Heart right ventricle (tissue), 16 donors: Measurements from ENCODE around the gene MLLT3. TPM values are rescaled to one million over a fixed set of nuclear protein-coding genes. Genes with fewer than 3 reads are reported as not detected.

Experiments
- ATAC-seq, 8 donors: fragments of 200-7000 bp; cut with Tn5 transposase; one replicate each; pipeline ENCODE4 v1.9.1; 2020; ENCODE audit warnings: mild to moderate bottlenecking in 8 of 8, moderate library complexity in 8 of 8, moderate number of reproducible peaks in 1 of 8
- DNase-seq, 2 donors: peaks; one replicate each; pipeline ENCODE4 v3.0.0-alpha.2; 2020
- H3K27ac ChIP-seq, 10 donors: fragments of 200-600 bp; sonication (generic) in 2 of 10; one replicate each; pipeline versions ENCODE4 v1.5.0 to v1.8.0; 2020 to 2022; ENCODE audit warnings: mild to moderate bottlenecking in 3 of 10
- H3K27me3 ChIP-seq, 7 donors: fragments of 200-600 bp; one replicate each; pipeline ENCODE4 v1.8.0; 2021 to 2022; ENCODE audit warnings: mild to moderate bottlenecking in 2 of 7
- H3K36me3 ChIP-seq, 9 donors: fragments of 200-600 bp; sonication (generic) in 1 of 9; one replicate each; pipeline versions ENCODE4 v1.5.0 to v1.8.0; 2020 to 2022; ENCODE audit warnings: mild to moderate bottlenecking in 2 of 9
- H3K4me1 ChIP-seq, 9 donors: fragments of 200-600 bp; sonication (generic) in 1 of 9; one replicate each; pipeline versions ENCODE4 v1.5.0 to v1.8.0; 2020 to 2022; ENCODE audit warnings: mild to moderate bottlenecking in 4 of 9
- H3K4me3 ChIP-seq, 10 donors: fragments of 200-600 bp; sonication (generic) in 2 of 10; one replicate each; pipeline versions ENCODE4 v1.5.0 to v1.8.0; 2020 to 2022; ENCODE audit warnings: mild to moderate bottlenecking in 7 of 10, moderate library complexity in 2 of 10
- H3K9me3 ChIP-seq, 11 donors: fragments of 200-600 bp in 10 of 11; sonication (generic) in 2 of 11; one replicate each; pipeline versions ENCODE4 v1.5.0 to v1.8.0; 2013 to 2022; ENCODE audit warnings: mild to moderate bottlenecking in 2 of 11, control low read depth in 1 of 11, moderate library complexity in 1 of 11
- WGBS, 2 donors: extraction: QIAGEN DNeasy Blood & Tissue Kit; methylation state at CpG; one replicate each; pipeline ENCODE4 v1.1.7; 2013; ENCODE audit warnings: inconsistent platforms in 1 of 2; 5-methylcytosine and 5-hydroxymethylcytosine counted together
- intact Hi-C, 10 donors: fragments of 100-400 bp; cut with DNase I; formaldehyde crosslinking; loops; one replicate each; pipeline versions ENCODE4 v1.11.1 to v1.14.2; 2022
- polyA plus RNA-seq, 2 donors: library from polyadenylated mRNA; stranded (reverse); fragments of 200-250 nt; gene quantifications; one replicate each; pipeline ENCODE4 v1.2.3, GENCODE V29; 2013
- total RNA-seq, 10 donors: library from RNA; stranded (reverse); fragmentation: NEBNext Ultra II Directional in 3 of 10; extraction: Animal tissue kit (Norgen Biotek cat#: 25700) in 3 of 10; gene quantifications; one replicate each; pipeline versions ENCODE4 v1.2.1 to v1.2.4, GENCODE V29; 2021 to 2023
- TF ChIP-seq, protein P1 (sequence below), 9 donors: fragments of 200-600 bp; sonication (generic) in 2 of 9; IDR thresholded peaks; one replicate each; pipeline versions ENCODE4 v1.5.0 to v1.8.0; 2021 to 2022; ENCODE audit warnings: antibody characterized with exemption in 9 of 9, mild to moderate bottlenecking in 5 of 9, moderate library complexity in 1 of 9
- donor health status: Arrhythmogenic right ventricular cardiomyopathy.
- donor health status: ischemic (EF 13 %, LVEDD 7.1; RV severe dilation, severe dysfunction).
- donor health status: healthy with polysubstance abuse.
- donor health status: DM: no; HTN: yes; CAD: no.
- donor health status: DM: no; HTN: no; CAD: no.
- donor health status: ischemic (EF 25% LVEDD 6.9; RV normal size, moderate dysfunction).
- donor health status: ischemic (EF 25% LVEDD 5.7; RV mildly dilated, moderate dysfunction).
- donor health status: healthy.
- donor health status: DM: yes; HTN: yes; CAD: no.
- donor health status: Ischemic cardiomyopathy.
- donor health status: ischemic (EF 35%, LVEDD 5.7; RV mildly dilated, moderate dysfunction).
- donor health status: nonischemic (EF 11% LVEDD 7.7; RV severe dilation, severe dysfunction).
- donor health status: DM: yes; HTN: yes; CAD: no.
- donor health status: PGD.
- donor health status: ischemic (EF 29% LVEDD 5.4; RV normal size, mild dysfunction).
- donor health status: nonischemic (EF 23%, LVEDD 6.1; RV moderate dilation, normal function).

The MLLT3 gene
- total and polyA plus RNA-seq, 12 donors: 4.3 to 22.7 (median 13.5) TPM

DNA sequence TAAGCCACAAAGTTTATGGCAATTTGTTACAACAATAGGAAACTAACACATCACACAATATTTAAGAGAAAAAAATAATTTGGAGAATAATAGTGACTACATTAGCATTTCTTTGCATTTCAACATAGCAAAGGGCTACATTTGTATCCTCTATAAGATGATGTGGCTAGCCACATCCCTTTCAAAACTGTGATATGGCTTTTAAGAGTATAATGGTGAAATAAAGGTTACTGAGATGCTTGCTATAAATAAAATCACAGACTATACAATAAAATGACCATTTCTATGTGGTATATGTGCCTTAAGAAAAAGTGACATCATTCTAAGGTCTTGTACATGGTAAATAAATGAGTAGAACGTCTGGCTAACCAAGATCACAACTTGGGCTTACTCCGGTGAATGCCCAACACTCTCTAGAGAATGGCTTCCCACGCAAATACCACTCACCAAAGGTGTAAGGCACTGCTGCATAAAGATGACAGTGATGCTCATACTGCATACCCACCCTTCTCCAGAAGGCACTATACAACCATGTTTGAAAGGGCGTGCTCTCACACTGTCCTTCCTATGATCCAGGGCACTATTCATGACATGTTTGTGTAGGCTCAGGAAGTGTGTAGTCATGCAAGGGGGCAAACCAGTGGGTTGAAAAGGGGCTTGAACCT is 286.5 kb downstream of the MLLT3 start:
- TF ChIP-seq, protein P1, sequence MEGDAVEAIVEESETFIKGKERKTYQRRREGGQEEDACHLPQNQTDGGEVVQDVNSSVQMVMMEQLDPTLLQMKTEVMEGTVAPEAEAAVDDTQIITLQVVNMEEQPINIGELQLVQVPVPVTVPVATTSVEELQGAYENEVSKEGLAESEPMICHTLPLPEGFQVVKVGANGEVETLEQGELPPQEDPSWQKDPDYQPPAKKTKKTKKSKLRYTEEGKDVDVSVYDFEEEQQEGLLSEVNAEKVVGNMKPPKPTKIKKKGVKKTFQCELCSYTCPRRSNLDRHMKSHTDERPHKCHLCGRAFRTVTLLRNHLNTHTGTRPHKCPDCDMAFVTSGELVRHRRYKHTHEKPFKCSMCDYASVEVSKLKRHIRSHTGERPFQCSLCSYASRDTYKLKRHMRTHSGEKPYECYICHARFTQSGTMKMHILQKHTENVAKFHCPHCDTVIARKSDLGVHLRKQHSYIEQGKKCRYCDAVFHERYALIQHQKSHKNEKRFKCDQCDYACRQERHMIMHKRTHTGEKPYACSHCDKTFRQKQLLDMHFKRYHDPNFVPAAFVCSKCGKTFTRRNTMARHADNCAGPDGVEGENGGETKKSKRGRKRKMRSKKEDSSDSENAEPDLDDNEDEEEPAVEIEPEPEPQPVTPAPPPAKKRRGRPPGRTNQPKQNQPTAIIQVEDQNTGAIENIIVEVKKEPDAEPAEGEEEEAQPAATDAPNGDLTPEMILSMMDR (IDR thresholded peaks at IDR 0.05): no peak
- no peaks in the 10 kb centered on the region for H3K27me3 ChIP-seq
- WGBS, 2 donors: 91 to 94% methylated on average over 4 of the region's 4 CpGs
- H3K4me1 ChIP-seq: no peaks in the 10 kb centered on the region
- no peak overlapping the region for H3K27ac ChIP-seq
- ATAC-seq (no peak), DNase-seq (no peak)
- H3K9me3 ChIP-seq: no peaks in the 10 kb centered on the region
- H3K4me3 ChIP-seq: no peak overlapping the region
- intact Hi-C loops: loop anchor here in 1 of 10 donors (10.0 kb wide), 1 partner anchor 1111 kb away; no protein-coding TSS in a partner anchor
- H3K36me3 ChIP-seq: no peaks in the 10 kb centered on the region

DNA sequence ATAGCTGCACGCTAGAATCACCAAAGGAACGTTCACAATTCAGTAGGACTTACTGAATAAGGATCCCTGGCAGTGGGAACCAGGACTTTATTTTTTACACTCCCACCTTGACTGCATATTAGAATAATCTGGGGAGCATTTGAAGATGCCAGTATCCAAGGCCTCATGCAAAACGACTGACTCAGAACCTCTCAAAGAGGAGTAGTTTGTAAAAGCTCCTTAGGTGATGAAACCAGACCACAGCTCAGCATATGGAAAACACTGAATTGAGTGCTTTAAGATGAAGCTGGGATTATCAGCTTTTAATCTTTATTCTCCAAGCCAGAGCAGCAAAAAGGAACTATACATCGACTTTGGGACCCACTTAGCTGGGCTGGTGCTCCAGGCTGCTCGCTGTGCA is 288.3 kb downstream of the MLLT3 start:
- no peaks in the 10 kb centered on the region for H3K9me3 ChIP-seq
- intact Hi-C loops: loop anchor here in 1 of 10 donors (10.0 kb wide), 1 partner anchor 1109 kb away; no protein-coding TSS in a partner anchor
- 57 to 58% methylated on average over 5 of the region's 5 CpGs for WGBS, 2 donors
- no peak overlapping the region for H3K4me3 ChIP-seq
- no peaks in the 10 kb centered on the region for H3K4me1 ChIP-seq
- ATAC-seq (no peak), DNase-seq (no peak)
- no peaks in the 10 kb centered on the region for H3K36me3 ChIP-seq
- TF ChIP-seq, protein P1 (IDR thresholded peaks at IDR 0.05): no peak
- no peak overlapping the region for H3K27ac ChIP-seq
- no peaks in the 10 kb centered on the region for H3K27me3 ChIP-seq

DNA sequence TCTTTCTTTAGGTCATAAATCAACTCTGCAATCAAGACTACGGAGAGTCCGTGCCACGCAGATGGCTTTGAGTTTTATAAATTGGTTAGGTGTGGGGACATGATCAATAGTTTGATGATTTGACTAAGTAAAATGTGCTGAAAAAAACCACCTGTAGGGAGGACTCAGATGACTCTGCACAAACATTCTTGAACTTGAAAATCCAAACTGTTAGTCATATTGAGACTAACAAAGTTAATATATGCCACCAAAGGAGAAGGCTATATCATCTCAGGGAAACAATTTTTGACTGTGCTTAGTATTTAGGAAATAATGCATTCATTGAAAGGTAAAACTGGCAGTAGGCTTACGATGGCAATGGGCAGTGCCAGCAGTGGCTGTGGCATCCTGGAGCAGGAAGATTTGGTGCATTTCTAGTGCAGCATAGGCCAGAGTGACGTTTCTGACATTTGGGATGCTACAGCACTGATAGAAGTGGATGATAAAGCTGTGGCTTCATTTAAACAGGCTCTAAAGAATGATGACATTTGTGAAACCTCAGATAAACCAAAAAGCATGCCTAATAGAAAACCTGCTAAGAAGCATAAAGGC is 291.1 kb downstream of the MLLT3 start:
- Histone ChIP-seq H3K4me3 (no peak overlapping the region), H3K9me3 (no peaks in the 10 kb centered on the region), H3K36me3 (no peaks in the 10 kb centered on the region), H3K4me1 (no peaks in the 10 kb centered on the region), H3K27ac (no peak overlapping the region), H3K27me3 (no peaks in the 10 kb centered on the region)
- no peak for ATAC-seq
- intact Hi-C loops: loop anchor here in 1 of 10 donors (10.0 kb wide), 1 partner anchor 1106 kb away; no protein-coding TSS in a partner anchor
- WGBS, 2 donors: 83 to 88% methylated on average over 5 of the region's 5 CpGs
- DNase-seq: no peak
- TF ChIP-seq, protein P1 (IDR thresholded peaks at IDR 0.05): no peak

DNA sequence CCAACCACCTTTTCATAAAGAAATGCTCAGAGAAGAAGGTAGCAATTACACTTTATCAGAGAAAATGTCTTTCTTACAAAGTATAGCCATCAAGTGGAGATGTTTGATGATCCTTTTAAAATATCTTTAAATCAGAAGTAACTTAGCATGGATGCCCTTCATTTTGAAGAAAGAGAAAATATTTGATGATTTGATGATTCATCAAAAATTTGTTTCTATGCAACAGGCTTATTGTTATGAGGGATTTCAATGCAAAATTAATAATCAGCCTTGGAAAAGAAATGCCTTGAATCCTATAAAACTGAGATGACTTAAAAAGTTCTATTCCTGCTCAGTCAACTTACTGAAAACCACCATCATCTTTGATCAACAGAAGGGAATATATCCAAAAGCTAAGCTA is 291.6 kb downstream of the MLLT3 start:
- H3K4me3 ChIP-seq: no peak overlapping the region
- no peak for ATAC-seq
- no peaks in the 10 kb centered on the region for H3K9me3 ChIP-seq
- H3K27ac ChIP-seq: no peak overlapping the region
- H3K4me1 ChIP-seq: no peaks in the 10 kb centered on the region
- H3K27me3 ChIP-seq: no peaks in the 10 kb centered on the region
- TF ChIP-seq, protein P1 (IDR thresholded peaks at IDR 0.05): no peak
- DNase-seq: no peak
- intact Hi-C loops: loop anchor here in 1 of 10 donors (10.0 kb wide), 1 partner anchor 1106 kb away; no protein-coding TSS in a partner anchor
- no peaks in the 10 kb centered on the region for H3K36me3 ChIP-seq
